Heart right ventricle (tissue), 16 donors: Measurements from ENCODE around the gene ZFYVE9. TPM values are rescaled to one million over a fixed set of nuclear protein-coding genes. Genes with fewer than 3 reads are reported as not detected.

Source experiments
- ATAC-seq, 8 donors: fragments of 200-7000 bp; cut with Tn5 transposase; one replicate each; pipeline ENCODE4 v1.9.1; 2020; ENCODE audit warnings: mild to moderate bottlenecking in 8 of 8, moderate library complexity in 8 of 8, moderate number of reproducible peaks in 1 of 8
- DNase-seq, 2 donors: peaks; one replicate each; pipeline ENCODE4 v3.0.0-alpha.2; 2020
- H3K27ac ChIP-seq, 10 donors: fragments of 200-600 bp; sonication (generic) in 2 of 10; one replicate each; pipeline versions ENCODE4 v1.5.0 to v1.8.0; 2020 to 2022; ENCODE audit warnings: mild to moderate bottlenecking in 3 of 10
- H3K27me3 ChIP-seq, 7 donors: fragments of 200-600 bp; one replicate each; pipeline ENCODE4 v1.8.0; 2021 to 2022; ENCODE audit warnings: mild to moderate bottlenecking in 2 of 7
- H3K36me3 ChIP-seq, 9 donors: fragments of 200-600 bp; sonication (generic) in 1 of 9; one replicate each; pipeline versions ENCODE4 v1.5.0 to v1.8.0; 2020 to 2022; ENCODE audit warnings: mild to moderate bottlenecking in 2 of 9
- H3K4me1 ChIP-seq, 9 donors: fragments of 200-600 bp; sonication (generic) in 1 of 9; one replicate each; pipeline versions ENCODE4 v1.5.0 to v1.8.0; 2020 to 2022; ENCODE audit warnings: mild to moderate bottlenecking in 4 of 9
- H3K4me3 ChIP-seq, 10 donors: fragments of 200-600 bp; sonication (generic) in 2 of 10; one replicate each; pipeline versions ENCODE4 v1.5.0 to v1.8.0; 2020 to 2022; ENCODE audit warnings: mild to moderate bottlenecking in 7 of 10, moderate library complexity in 2 of 10
- H3K9me3 ChIP-seq, 11 donors: fragments of 200-600 bp in 10 of 11; sonication (generic) in 2 of 11; one replicate each; pipeline versions ENCODE4 v1.5.0 to v1.8.0; 2013 to 2022; ENCODE audit warnings: mild to moderate bottlenecking in 2 of 11, control low read depth in 1 of 11, moderate library complexity in 1 of 11
- WGBS, 2 donors: extraction: QIAGEN DNeasy Blood & Tissue Kit; methylation state at CpG; one replicate each; pipeline ENCODE4 v1.1.7; 2013; ENCODE audit warnings: inconsistent platforms in 1 of 2; 5-methylcytosine and 5-hydroxymethylcytosine counted together
- intact Hi-C, 10 donors: fragments of 100-400 bp; cut with DNase I; formaldehyde crosslinking; loops; one replicate each; pipeline versions ENCODE4 v1.11.1 to v1.14.2; 2022
- polyA plus RNA-seq, 2 donors: library from polyadenylated mRNA; stranded (reverse); fragments of 200-250 nt; gene quantifications; one replicate each; pipeline ENCODE4 v1.2.3, GENCODE V29; 2013
- total RNA-seq, 10 donors: library from RNA; stranded (reverse); fragmentation: NEBNext Ultra II Directional in 3 of 10; extraction: Animal tissue kit (Norgen Biotek cat#: 25700) in 3 of 10; gene quantifications; one replicate each; pipeline versions ENCODE4 v1.2.1 to v1.2.4, GENCODE V29; 2021 to 2023
- TF ChIP-seq, protein P1 (sequence below), 9 donors: fragments of 200-600 bp; sonication (generic) in 2 of 9; IDR thresholded peaks; one replicate each; pipeline versions ENCODE4 v1.5.0 to v1.8.0; 2021 to 2022; ENCODE audit warnings: antibody characterized with exemption in 9 of 9, mild to moderate bottlenecking in 5 of 9, moderate library complexity in 1 of 9
- donor health status: Arrhythmogenic right ventricular cardiomyopathy.
- donor health status: ischemic (EF 13 %, LVEDD 7.1; RV severe dilation, severe dysfunction).
- donor health status: healthy with polysubstance abuse.
- donor health status: DM: no; HTN: yes; CAD: no.
- donor health status: DM: no; HTN: no; CAD: no.
- donor health status: ischemic (EF 25% LVEDD 6.9; RV normal size, moderate dysfunction).
- donor health status: ischemic (EF 25% LVEDD 5.7; RV mildly dilated, moderate dysfunction).
- donor health status: healthy.
- donor health status: DM: yes; HTN: yes; CAD: no.
- donor health status: Ischemic cardiomyopathy.
- donor health status: ischemic (EF 35%, LVEDD 5.7; RV mildly dilated, moderate dysfunction).
- donor health status: nonischemic (EF 11% LVEDD 7.7; RV severe dilation, severe dysfunction).
- donor health status: DM: yes; HTN: yes; CAD: no.
- donor health status: PGD.
- donor health status: ischemic (EF 29% LVEDD 5.4; RV normal size, mild dysfunction).
- donor health status: nonischemic (EF 23%, LVEDD 6.1; RV moderate dilation, normal function).

Gene ZFYVE9
- total and polyA plus RNA-seq, 12 donors: 2.6 to 22.2 (median 15.6) TPM

DNA sequence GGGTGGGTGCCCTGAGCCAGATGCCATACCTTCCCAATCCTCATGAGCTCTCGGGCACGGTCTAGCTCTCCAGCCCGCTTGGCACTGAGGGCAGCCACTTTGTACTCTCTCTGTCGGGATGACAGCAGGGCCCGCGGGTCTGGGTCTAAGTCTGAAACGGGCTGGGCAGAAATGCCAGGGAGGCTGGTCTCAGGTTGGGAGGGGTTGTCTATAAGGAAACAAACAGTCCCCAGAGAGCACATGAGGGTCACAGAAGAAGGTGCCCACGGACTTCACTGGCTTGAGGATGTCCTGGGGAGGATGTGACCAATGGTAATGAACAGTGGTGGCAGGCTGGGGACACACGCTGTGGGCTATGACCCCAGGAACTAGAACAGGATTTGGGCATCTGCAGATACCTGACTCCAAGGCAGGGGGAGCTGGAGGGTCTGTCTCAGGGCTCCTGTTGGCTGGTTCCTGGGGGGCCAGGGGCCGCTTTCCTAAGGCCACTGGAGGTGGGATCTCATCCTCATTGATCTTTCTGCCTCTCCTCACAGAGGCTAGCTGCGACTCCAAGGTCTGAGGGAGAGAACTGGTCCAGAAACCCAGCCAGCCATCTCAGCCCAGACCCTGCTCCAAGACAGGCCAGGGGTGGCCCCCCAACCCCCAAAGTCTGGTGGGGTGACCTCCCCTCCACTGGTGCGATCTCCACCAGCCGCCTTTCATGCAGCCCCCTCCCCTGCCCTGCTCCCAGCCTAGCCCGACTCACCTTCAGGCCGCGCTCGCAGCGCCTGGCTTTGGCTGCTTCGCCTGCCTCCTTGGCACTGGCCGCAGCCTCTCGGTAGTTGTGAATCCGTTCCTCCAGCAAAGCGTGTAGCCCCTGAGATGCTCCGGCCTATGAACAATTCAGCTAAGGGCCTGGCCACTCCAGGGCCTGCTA, 218.0 kb downstream of the ZFYVE9 start:
- H3K27ac ChIP-seq: no peak overlapping the region
- TF ChIP-seq, protein P1, sequence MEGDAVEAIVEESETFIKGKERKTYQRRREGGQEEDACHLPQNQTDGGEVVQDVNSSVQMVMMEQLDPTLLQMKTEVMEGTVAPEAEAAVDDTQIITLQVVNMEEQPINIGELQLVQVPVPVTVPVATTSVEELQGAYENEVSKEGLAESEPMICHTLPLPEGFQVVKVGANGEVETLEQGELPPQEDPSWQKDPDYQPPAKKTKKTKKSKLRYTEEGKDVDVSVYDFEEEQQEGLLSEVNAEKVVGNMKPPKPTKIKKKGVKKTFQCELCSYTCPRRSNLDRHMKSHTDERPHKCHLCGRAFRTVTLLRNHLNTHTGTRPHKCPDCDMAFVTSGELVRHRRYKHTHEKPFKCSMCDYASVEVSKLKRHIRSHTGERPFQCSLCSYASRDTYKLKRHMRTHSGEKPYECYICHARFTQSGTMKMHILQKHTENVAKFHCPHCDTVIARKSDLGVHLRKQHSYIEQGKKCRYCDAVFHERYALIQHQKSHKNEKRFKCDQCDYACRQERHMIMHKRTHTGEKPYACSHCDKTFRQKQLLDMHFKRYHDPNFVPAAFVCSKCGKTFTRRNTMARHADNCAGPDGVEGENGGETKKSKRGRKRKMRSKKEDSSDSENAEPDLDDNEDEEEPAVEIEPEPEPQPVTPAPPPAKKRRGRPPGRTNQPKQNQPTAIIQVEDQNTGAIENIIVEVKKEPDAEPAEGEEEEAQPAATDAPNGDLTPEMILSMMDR (IDR thresholded peaks at IDR 0.05): no peak
- 95% methylated on average over 24 of the region's 24 CpGs for WGBS, 2 donors
- H3K4me1 ChIP-seq: peaks cover 0 to 14% (median 6%) of the 10 kb centered on the region in 9 donors
- H3K36me3 ChIP-seq: peaks cover 9 to 94% (median 74%) of the 10 kb centered on the region in 9 donors
- DNase-seq (no peak), ATAC-seq (no peak)
- H3K9me3 ChIP-seq: no peaks in the 10 kb centered on the region
- intact Hi-C loops: loop anchor here in 1 of 10 donors (10.0 kb wide), 1 partner anchor 325 kb away; no protein-coding TSS in a partner anchor
- H3K4me3 ChIP-seq: no peak overlapping the region
- H3K27me3 ChIP-seq: no peaks in the 10 kb centered on the region

GRCh38 chr1:52360595-52360968, 218.7 kb downstream of the ZFYVE9 start:
- Histone ChIP-seq H3K9me3 (no peaks in the 10 kb centered on the region), H3K27me3 (no peaks in the 10 kb centered on the region), H3K4me1 (peaks cover 0 to 14% (median 9%) of the 10 kb centered on the region in 9 donors), H3K4me3 (no peak overlapping the region), H3K27ac (no peak overlapping the region), H3K36me3 (peaks cover 9 to 88% (median 67%) of the 10 kb centered on the region in 9 donors)
- WGBS, 2 donors: 89 to 92% methylated on average over 7 of the region's 7 CpGs
- no peak for DNase-seq
- intact Hi-C loops: loop anchor here in 1 of 10 donors (10.0 kb wide), 1 partner anchor 324 kb away; no protein-coding TSS in a partner anchor
- ATAC-seq: no peak
- TF ChIP-seq, protein P1 (IDR thresholded peaks at IDR 0.05): no peak

DNA sequence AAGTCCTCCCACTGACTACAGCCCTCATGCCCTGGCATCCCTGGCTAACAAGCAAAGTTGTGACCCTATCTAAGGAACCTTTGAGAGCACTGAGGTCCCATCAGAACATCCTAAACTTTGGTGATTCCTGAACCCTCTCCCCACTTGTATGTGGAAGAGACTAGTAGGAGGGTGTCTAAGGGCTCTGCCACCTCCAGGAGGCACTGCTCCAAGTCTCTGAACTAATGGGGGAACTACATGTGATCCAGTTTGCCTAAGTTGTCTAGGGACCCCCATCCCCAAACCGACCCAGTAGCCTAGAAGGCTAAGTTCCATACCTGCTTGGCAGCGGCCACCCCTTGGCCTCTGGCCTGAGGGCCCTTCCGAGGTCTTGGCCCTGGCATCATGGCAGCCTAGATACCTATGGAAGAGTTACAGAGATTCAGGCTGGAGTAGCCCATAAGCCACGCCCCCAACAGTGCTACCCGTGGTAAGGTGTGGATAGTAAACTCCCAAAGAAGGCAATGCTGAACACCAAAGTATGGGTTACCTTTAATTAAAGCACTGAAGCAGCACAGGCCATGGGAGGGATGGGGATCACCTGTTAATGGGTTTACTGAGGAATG, 222.4 kb downstream of the ZFYVE9 start:
- peak overlapping the region in 3 of 10 donors; percentile 85 to 94 (median 89) for H3K4me3 ChIP-seq

More for the DNA sequence above, 222.4 kb downstream of the ZFYVE9 start:
- no peak for ATAC-seq
- Histone ChIP-seq H3K36me3 (peaks cover 3 to 50% (median 30%) of the 10 kb centered on the region in 9 donors), H3K27ac (peak overlapping the region in 2 of 10 donors; percentile 96 to 99), H3K9me3 (no peaks in the 10 kb centered on the region), H3K27me3 (peaks cover 0 to 10% (median 0%) of the 10 kb centered on the region in 7 donors), H3K4me1 (peaks cover 0 to 26% (median 12%) of the 10 kb centered on the region in 9 donors)
- intact Hi-C loops: loop anchor here in 1 of 10 donors (10.0 kb wide), 1 partner anchor 320 kb away; no protein-coding TSS in a partner anchor
- TF ChIP-seq, protein P1 (IDR thresholded peaks at IDR 0.05): no peak
- WGBS, 2 donors: 83 to 87% methylated on average over 5 of the region's 5 CpGs
- no peak for DNase-seq
